ENCODE data around the gene FARP1. TPM values are rescaled to one million over a fixed set of nuclear protein-coding genes. Genes with fewer than 3 reads are reported as not detected.

FARP1 gene
- total and polyA plus RNA-seq, 2 of the 8 experiments (the other 6 are each of a cell fraction or from before 2014, with no cell fraction given), result 24.7 to 104 TPM

- TF ChIP-seq CHD7 (IDR thresholded peaks at IDR 0.05; ENCODE audit: insufficient replicate concordance, low read length), result no peak
Observed at GRCh38 chr13:98441056-98441676, 298.3 kb downstream of the FARP1 start (continued).

All from H1 (cell line).